Measurements from ENCODE around the gene DENND1B.

GRCh38 chr1:197621761-197622160, 153.5 kb downstream of the DENND1B start:
- TF ChIP-seq CTCF (IDR thresholded peaks at IDR 0.05), result no peak
- no peak for TF ChIP-seq POLR2A (IDR thresholded peaks at IDR 0.05)

All from testis (tissue), 2 donors.